Measurements from ENCODE around the gene ZNF486.
"Not testable (repeated sequence)": the region's sequence is repeated elsewhere in the genome, so short reads cannot be mapped to it uniquely, and the experiment has no call there.

ZNF486 gene

DNA sequence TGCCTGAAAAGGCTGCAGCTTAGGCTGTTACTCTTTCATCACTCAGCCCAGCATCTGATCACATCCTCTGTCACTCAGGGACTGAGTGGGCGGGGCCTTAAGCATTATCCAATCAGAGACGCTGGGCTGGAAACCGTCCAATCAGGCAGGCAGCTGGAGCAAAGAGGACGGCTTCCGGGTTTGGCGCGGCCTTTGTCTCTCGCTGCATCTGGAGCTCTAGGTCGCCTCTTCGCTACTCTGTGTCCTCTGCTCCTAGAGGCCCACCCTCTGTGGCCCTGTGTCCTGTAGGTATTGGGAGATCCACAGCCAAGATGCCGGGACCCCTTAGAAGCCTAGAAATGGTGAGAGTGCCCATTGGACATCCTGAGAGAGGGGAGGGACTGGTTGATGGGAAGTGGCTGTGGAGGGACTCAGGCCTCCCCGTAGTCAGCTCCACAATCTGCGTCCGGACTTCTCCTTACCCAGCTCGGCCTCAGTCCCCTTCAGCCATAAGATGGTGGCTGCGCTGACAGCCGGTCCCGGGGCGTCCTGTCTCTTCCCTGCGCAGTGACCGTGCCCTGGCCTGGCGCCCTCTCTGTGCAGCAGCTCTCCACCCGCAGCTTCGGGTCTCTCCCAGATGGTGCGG lies at the start of gene ZNF486:
ZNF486 (plus strand) TSS at position 195 of the 625 bp plus-strand sequence; CDS start at position 312, 117 bp downstream.
- peak; percentile 99 for DNase-seq (ENCODE audit: low read depth, low spot score)

DNA sequence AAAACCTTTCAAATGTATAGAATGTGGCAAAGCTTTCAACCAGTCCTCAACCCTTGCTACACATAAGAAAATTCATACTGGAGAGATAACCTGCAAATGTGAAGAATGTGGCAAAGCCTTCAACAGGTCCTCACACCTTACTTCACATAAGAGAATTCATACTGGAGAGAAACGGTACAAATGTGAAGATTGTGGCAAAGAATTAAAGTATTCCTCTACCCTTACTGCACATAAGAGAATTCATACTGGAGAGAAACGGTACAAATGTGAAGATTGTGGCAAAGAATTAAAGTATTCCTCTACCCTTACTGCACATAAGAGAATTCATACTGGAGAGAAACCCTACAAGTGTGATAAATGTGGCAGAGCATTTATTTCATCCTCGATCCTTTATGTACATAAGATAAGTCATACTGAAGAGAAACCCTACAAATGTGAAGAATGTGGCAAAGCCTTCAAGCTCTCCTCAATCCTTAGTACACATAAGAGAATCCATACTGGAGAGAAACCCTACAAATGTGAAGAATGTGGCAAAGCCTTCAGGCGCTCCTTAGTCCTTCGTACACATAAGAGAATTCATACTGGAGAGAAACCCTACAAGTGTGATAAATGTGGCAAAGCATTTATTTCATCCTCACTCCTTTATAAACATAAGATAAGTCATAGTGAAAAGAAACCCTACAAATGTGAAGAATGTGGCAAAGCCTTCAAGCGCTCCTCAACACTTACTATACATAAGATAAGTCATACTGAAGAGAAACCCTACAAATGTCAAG lies 48.8 kb upstream of the ZNF486 start:
- not testable (repeated sequence) for DNase-seq (ENCODE audit: low read depth, low spot score)

DNA sequence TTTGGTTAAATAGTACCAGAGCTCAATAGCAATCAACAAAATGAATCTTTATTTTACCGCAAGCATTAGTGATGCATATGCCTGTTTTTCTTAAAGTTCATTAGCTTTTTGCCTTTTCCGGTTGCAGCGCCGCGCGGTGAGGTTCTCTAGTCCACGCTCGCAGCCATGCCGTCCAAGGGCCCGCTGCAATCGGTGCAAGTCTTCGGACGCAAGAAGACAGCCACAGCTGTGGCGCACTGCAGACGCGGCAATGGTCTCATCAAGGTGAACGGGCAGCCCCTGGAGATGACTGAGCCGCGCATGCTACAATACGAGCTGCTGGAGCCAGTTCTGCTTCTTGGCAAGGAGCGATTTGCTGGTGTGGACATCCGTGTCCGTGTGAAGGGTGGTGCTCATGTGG lies 42.1 kb upstream of the ZNF486 start:
- no peak for DNase-seq (ENCODE audit: low read depth, low spot score)

DNA sequence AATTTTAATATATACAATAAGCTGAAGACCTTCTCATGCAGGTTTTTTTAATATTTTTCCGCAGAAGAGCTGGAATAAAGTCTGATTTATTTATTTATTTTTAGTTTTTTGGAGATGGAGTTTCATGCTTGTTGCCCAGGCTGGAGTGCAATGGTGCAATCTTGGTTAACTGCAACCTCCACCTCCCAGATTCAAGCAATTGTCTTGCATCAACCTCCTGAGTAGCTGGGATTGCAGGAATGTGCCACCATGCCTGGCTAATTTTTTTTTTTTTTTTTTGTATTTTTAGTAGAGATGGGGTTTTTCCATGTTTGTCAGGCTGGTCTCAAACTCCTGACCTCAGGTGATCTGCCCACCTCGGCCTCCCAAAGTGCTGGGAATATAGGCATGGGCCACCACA lies 34.1 kb upstream of the ZNF486 start:
- DNase-seq (ENCODE audit: low read depth, low spot score): not testable (repeated sequence)

DNA sequence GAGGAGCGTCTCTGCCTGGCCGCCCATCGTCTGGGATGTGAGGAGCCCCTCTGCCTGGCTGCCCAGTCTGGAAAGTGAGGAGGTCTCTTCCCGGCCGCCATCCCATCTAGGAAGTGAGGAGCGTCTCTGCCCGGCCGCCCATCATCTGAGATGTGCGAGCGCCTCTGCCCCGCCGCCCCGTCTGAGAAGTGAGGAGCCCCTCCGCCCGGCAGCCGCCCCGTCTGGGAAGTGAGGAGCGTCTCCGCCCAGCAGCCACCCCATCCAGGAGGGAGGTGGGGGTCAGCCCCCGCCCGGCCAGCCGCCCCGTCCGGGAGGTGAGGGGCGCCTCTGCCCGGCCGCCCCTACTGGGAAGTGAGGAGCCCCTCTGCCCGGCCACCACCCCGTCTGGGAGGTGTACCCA lies 29.3 kb upstream of the ZNF486 start:
- DNase-seq (ENCODE audit: low read depth, low spot score): not testable (repeated sequence)

DNA sequence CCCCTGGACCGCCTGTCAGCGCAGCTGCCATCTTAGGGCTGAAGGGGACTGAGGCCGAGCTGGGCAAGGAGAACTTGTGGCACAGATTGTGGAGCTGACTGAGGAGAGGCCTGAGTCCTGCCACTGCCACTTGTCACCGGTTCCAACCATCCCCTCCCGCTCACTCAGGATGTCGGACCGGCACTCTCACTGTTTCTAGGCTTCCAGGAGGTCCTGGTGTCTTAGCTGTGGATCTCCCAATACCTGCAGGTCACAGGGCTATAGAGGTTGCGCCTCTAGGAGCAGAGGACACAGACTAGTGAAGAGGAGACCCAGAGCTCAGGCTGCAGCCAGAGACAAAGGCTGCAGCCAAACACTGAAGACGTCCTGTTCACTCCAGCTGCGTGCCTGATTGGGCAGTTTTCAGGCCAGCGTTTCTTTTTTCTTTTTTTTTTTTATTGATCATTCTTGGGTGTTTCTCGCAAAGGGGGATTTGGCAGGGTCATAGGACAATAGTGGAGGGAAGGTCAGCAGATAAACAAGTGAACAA lies 15.3 kb upstream of the ZNF486 start:
- peak; percentile 76 for DNase-seq (ENCODE audit: low read depth, low spot score)

DNA sequence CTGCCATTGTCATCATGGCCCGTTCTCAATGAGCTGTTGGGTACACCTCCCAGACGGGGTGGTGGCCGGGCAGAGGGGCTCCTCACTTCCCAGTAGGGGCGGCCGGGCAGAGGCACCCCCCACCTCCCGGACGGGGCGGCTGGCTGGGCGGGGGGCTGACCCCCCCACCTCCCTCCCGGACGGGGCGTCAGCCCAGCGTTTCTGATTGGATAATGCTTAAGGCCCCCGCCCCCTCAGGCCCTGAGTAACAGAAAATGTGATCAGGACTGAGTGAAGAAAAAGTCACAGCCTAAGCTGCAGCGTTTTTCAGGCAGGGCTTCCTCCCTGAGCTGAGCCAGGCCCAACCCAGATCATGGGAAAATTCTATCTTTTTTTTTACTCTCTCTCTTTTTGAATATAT lies 14.5 kb upstream of the ZNF486 start:
- peak; percentile 62 for DNase-seq (ENCODE audit: low read depth, low spot score)

DNA sequence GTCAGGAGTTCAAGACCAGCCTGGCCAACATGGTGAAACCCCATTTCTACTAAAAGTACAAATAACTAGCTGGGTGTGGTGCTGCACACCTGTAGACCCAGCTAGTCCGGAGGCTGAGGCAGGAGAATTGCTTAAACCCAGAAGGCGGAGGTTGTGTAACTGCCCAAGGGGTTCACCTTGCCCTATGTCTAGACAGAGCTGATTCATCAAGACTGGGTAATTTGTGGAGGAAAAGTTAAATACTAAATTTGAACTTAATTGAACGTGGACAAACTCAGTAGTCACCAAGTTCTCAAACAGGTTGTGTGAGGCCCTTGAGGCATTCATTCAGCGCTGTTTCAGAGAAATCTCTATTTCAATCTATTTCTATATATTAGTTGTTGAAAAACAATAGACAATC lies 13.7 kb upstream of the ZNF486 start:
- no peak for DNase-seq (ENCODE audit: low read depth, low spot score)

DNA sequence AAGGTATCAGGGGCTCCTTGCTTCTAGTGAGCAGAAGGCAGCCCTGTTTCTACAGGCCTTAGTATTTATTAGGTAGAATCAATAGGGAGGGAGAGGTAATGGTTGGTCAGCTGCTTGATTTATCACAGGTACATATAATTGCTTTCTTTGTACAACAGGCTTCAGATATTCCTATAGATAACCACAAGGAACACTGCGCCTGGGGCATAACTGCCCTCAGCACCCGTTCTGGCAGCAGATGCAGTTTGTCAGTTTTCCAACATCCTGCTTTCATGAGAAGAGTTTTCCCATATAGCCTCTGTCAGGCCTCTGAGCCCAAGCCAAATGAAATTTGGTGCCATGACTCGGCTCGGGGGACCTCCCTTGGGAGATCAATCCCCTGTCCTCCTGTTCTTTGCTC lies 12.4 kb upstream of the ZNF486 start:
- peak; percentile 21 for DNase-seq (ENCODE audit: low read depth, low spot score)

DNA sequence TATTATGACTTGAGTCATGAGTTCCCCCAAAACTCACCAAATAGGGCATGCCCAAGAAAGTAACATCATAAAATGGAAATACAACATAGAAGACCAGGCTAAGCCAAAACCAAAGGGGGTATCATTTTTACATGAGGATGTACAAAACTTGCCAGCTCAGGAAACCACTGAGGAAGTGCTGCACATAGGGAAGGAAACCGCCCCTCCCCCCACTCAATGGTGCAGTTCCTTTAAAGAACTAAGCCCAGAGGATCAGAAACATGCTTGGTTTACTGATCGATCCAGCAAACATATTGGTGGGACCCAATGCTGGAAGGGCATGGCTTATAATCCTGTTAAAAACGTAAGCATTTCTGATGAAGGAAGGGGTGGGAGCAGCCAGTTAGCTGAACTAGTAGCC lies 4.2 kb upstream of the ZNF486 start:
- DNase-seq (ENCODE audit: low read depth, low spot score): no peak

DNA sequence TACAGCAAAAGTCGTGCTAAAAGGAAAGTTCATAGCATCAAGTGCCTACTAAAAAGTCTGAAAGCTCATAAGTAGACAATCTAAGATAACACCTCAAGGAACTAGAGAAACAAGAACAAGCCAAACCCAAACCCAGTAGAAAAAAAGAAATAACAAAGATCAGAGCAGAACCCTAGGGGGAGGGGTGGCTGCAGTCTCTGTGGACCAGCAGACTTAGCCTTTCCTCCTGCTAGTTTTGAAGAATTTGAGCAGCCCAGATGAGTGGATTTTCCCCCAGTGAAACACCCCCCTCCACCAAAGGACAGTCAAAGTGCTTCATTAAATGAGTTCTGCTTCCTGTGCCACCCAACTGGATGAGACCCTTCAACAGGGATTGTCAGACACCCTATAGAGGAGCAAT lies 2.6 kb upstream of the ZNF486 start:
- DNase-seq (ENCODE audit: low read depth, low spot score): no peak

DNA sequence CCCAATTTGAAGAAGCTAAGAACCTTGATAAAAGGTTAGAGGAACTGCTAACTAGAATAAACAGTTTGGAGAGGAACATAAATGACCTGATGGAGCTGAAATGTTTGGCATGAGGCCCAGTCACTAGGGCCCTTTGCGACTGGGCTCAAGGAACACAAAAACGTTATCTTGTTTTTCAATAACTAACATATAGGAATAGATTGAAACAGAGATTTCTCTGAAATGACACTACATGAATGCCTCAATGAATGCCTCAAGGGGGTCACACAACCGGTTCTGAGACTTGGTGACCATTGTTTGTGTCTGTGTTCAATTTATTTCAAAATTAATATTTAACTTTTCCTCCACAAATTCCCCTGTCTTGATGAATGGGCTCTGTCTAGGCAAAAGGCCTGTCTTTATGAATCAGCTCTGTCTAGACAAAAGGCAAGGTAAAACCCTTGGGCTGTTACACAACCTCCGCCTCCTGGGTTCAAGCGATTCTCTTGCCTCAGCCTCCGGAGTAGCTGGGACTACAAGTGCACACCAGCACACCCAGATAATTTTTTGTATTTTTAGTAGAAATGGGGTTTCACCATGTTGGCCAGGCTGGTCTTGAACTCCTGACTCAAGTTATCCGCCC lies 932 bp upstream of the ZNF486 start:
- no peak for DNase-seq (ENCODE audit: low read depth, low spot score)

DNA sequence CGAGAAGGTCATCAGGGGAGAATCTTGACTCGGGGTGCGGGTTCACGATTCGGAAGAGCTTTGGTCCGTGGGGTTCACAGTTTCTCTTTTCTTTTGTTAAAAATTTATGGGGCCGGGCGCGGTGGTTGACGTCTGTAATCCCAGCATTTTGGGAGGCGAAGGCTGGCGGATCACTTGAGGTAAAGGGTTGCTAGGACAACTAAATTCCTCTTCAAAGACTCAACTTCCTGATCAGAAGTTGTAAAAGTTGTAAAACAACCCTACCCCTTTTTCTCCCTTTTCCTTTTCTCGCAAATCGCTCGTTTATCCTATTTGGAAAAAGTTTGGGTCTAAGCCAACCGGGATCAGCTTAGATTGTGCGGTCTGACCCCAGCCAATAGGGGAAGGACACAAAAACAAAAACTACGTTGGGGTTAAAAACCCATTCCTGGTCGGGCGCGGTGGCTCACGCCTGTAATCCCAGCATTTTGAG lies 673 bp downstream of the ZNF486 start:
- peak; percentile 64 for DNase-seq (ENCODE audit: low read depth, low spot score)

DNA sequence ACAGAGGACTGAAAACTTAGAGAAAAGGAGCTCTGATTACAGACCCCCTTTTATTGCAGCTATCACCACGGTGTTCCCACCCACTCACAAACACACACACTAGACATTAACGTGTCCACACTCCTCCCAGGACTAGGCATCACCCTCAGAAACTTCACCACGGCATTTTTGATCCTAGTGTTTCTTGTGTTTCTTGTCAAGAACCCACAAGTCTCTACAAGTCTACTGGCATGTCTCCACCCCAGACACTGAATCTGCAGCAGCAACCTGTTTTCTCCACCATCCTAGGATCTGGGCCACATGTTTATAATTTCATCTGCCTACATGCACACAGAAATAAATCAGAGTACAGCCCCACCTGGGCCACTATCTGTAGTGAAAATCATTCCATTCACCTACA lies 4.3 kb downstream of the ZNF486 start:
- no peak for DNase-seq (ENCODE audit: low read depth, low spot score)

DNA sequence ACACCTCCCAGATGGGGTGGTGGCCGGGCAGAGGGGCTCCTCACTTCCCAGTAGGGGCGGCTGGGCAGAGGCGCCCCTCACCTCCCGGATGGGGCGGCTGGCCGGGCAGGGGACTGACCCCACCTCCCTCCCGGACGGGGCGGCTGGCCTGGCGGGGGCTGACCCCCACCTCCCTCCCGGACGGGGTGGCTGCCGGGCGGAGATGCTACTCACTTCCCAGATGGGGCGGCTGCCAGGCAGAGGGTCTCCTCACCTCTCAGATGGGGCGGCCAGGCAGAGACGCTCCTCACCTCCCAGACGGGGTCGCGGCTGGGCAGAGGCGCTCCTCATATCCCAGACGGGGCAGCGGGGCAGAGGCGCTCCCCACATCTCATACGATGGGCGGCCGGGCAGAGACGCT lies 8.8 kb downstream of the ZNF486 start:
- not testable (repeated sequence) for DNase-seq (ENCODE audit: low read depth, low spot score)

DNA sequence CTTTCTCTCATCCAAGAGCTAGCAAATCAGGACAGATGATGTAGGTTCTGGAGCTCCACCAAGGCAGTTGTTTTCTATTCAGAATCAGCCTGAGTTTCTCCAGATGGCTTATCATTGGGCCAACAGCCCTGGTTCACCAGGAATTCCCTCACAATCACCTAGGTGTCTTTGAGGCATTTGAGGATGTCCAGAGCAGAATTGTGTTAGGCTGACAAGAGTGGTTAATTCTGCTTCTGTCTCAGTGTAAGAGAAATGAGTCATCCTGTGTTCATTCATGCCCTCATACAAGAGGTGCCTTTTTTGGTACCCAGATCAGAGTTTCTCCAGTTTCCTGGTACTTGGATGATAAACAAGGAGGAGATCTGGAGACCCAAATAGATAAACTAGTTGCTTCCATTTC lies 12.9 kb downstream of the ZNF486 start:
- peak; percentile 21 for DNase-seq (ENCODE audit: low read depth, low spot score)

DNA sequence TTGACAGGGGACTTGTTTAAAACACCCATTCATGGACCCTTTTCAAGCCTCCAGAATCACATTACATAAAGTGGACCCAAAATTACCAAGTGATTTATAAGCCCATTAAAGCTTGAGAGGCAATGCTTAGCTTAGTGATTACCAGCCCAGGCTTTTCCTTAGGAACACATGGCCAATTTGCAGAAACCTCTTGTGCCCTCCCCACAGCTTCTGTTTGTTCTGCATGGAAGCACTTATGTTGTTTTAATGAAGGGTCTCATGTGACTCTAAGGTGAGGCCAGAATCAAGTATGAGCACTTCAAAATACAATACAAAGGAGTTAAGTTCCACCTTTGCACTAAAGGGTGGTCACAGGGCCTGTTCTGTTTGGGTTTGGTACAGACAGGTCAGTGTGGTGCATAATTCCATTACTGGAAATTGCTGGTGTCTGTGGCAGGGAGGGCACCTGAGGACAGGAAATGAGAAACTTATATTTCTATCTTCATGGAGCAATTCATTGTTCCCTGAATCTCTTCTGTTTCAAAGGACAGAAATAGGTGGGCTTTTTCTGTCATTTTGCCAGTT lies 15.3 kb downstream of the ZNF486 start:
- no peak for DNase-seq (ENCODE audit: low read depth, low spot score)

DNA sequence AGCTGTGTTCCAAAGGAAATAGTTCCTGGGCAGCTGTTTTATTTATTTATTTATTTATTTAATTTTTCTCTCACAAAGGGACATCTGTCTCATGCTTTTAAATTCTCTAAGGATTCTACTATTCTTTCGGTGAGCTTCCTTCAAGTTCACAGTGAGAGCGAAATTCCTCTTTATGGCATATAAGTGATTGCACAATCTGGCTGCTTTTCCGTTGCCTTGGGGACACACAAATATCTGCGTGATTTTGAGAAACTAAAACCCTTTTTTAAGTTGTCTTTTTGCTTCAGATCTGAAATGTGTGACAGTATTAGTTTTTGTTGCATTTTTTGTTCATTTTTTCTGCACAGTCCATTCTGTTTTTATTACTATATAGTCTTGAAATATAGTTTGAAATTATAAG lies 19.2 kb downstream of the ZNF486 start:
- no peak for DNase-seq (ENCODE audit: low read depth, low spot score)

DNA sequence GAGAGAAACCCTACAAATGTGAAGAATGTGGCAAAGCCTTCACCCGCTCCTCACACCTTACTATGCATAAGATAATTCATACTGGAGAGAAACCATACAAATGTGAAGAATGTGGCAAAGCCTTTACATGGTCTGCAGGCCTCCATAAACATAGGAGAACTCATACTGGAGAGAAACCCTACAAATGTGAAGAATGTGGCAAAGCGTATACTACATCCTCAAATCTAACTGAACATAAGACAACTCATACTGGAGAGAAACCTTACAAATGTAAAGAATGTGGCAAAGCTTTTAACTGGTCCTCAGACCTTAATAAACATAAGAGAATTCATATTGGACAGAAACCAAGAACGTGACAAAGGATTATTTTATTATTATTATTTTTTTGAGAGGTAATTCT lies 30.7 kb downstream of the ZNF486 start:
- DNase-seq (ENCODE audit: low read depth, low spot score): no peak

DNA sequence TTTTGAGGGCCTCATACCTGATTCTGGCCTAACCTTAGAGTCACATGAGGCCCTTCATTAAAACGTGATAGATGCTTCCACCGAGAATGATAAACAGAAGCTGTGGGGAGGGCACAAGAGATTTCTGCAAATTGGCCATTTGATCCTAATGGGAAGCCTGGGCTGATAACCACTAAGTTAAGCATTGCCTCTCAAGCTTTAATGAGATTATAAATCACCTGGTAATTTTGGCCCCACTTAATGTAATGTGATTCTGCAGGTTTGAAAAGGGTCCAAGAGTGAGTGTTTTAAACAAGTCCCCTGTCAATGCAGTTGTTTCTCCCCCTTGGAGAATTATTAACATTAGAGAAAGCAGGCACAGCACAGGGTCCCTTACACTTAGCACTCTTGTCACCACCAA lies 42.0 kb downstream of the ZNF486 start:
- no peak for DNase-seq (ENCODE audit: low read depth, low spot score)

DNA sequence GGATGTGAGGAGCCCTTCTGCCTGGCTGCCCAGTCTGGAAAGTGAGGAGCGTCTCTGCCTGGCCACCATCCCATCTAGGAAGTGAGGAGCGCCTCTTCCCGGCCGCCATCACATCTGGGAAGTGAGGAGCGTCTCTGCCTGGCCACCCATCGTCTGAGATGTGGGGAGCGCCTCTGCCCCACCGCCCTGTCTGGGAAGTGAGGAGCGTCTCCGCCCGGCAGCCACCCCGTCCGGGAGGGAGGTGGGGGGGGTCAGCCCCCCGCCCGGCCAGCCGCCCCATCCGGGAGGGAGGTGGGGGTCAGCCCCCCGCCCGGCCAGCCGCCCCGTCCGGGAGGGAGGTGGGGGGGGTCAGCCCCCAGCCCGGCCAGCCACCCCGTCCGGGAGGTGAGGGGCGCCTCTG lies 47.4 kb downstream of the ZNF486 start:
- not testable (repeated sequence) for DNase-seq (ENCODE audit: low read depth, low spot score)

DNA sequence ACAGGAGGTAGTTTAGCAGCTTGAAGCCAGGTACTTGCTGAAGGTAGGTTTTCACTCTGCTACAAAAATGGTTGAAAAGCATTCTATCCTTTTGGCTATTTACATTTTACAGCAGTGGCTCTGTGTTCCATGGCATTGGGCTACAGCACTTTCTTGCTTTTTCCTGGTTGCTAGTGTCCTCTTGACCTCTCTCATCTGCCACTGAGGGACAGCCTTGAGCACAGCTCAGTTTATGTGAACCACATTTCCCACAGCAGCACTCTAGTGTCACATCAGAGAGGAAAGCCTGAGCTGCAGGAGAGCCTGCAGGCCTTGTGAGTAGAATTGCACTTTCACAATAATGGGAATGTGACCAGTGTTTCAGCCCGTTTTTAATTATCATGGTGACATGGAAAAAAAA lies 54.6 kb downstream of the ZNF486 start:
- not testable (repeated sequence) for DNase-seq (ENCODE audit: low read depth, low spot score)

Measured in ELF-1 (cell line).